OCI-LY3 (cell line): ENCODE data around the gene PAX6.

Source experiments
- H2AFZ ChIP-seq: fragments of 200-600, 300-600 bp; shearing (Covaris generic); 2 replicates; pipeline ENCODE4 v1.6.0; 2014; ENCODE audit warnings: antibody characterized with exemption, low read depth, low read length
- H3K27ac ChIP-seq: fragments of 200-600, 300-600 bp; sonication (generic); 2 replicates; pipeline ENCODE4 v1.5.1; 2014; ENCODE audit warnings: mild to moderate bottlenecking, low read length, moderate library complexity, mixed read lengths
- H3K27me3 ChIP-seq: fragments of 200-600, 300-600 bp; sonication (generic); 2 replicates; pipeline ENCODE4 v1.6.1; 2014; ENCODE audit warnings: low read depth, low read length, mixed read lengths
- H3K36me3 ChIP-seq: fragments of 200-600, 300-600 bp; sonication (generic); replicated peaks from 2 replicates; pipeline ENCODE3; 2014; ENCODE audit warnings: low read depth, low read length, mixed read lengths
- H3K4me1 ChIP-seq: fragments of 300-600, 200-600 bp; sonication (generic); 2 replicates; pipeline ENCODE4 v1.6.1; 2014; ENCODE audit warnings: low read length, mixed read lengths
- H3K4me2 ChIP-seq: fragments of 200-600, 300-600 bp; sonication (generic); 2 replicates; pipeline ENCODE4 v1.6.1; 2014; ENCODE audit warnings: low read length, mixed read lengths
- H3K4me3 ChIP-seq: fragments of 300-600, 200-600 bp; sonication (generic); 2 replicates; pipeline ENCODE4 v1.5.1; 2014; ENCODE audit warnings: antibody characterized with exemption, mild to moderate bottlenecking, low read length, moderate library complexity
- H3K79me2 ChIP-seq: fragments of 300-600, 200-600 bp; shearing (Covaris generic); 2 replicates; pipeline ENCODE4 v1.6.1; 2014; ENCODE audit warnings: mild to moderate bottlenecking, low read length, mixed read lengths
- H3K9ac ChIP-seq: fragments of 300-600, 200-600 bp; shearing (Covaris generic); 2 replicates; pipeline ENCODE4 v1.6.0; 2014; ENCODE audit warnings: mild to moderate bottlenecking, low read length, moderate library complexity
- H3K9me3 ChIP-seq: fragments of 200-600, 300-600 bp; shearing (Covaris generic); 2 replicates; pipeline ENCODE4 v1.6.1; 2014; ENCODE audit warnings: low read length, mixed read lengths; ENCODE audit not compliant: insufficient read depth
- H4K20me1 ChIP-seq: fragments of 200-600, 300-600 bp; sonication (generic); 2 replicates; pipeline ENCODE4 v1.6.1; 2016; ENCODE audit warnings: low read length, mixed read lengths; ENCODE audit not compliant: insufficient read depth
- CTCF ChIP-seq: fragments of 200-600, 300-600 bp; sonication (generic); IDR thresholded peaks from 2 replicates; pipeline ENCODE4 v1.5.1; 2014; ENCODE audit warnings: antibody characterized with exemption, low read length, low read depth
- EZH2phosphoT487 ChIP-seq: fragments of 200-600 bp; shearing (Covaris generic); IDR thresholded peaks from 2 replicates; pipeline ENCODE4 v1.6.1; 2018; ENCODE audit warnings: antibody characterized with exemption, mixed run types, low read depth

PAX6 gene

GRCh38 chr11:31810779-31811647 lies at the start of gene PAX6:
TSS of gene PAX6 (minus strand) at chr11:31811322. CDS start at chr11:31806411, 4,911 bp downstream.
- Histone ChIP-seq H2AFZ (no peak within 1 kb of the TSS), H3K27ac (no peak within 1 kb of the TSS), H3K9ac (no peak within 1 kb of the TSS), H3K9me3 (no peaks in the 10 kb centered on the region), H3K4me2 (no peak within 1 kb of the TSS), H4K20me1 (no peaks in the 10 kb centered on the region), H3K27me3 (no peaks in the 10 kb centered on the region; the same call in 1 of the 2 replicates), H3K4me3 (no peak within 1 kb of the TSS), H3K36me3 (no peaks in the 10 kb centered on the region), H3K79me2 (no peaks in the 10 kb centered on the region), H3K4me1 (no peaks in the 10 kb centered on the region)
- TF ChIP-seq CTCF (no peak), EZH2phosphoT487 (no peak)

GRCh38 chr11:31860391-31860790 lies 49.3 kb upstream of the PAX6 start:
- Histone ChIP-seq H3K9ac (no peak overlapping the region), H3K36me3 (no peaks in the 10 kb centered on the region), H3K9me3 (no peaks in the 10 kb centered on the region), H3K79me2 (no peaks in the 10 kb centered on the region), H3K27me3 (no peaks in the 10 kb centered on the region), H3K4me1 (no peaks in the 10 kb centered on the region), H3K4me2 (no peak overlapping the region), H2AFZ (no peak overlapping the region), H3K4me3 (no peak overlapping the region), H3K27ac (no peak overlapping the region), H4K20me1 (no peaks in the 10 kb centered on the region)
- TF ChIP-seq EZH2phosphoT487 (no peak), CTCF (no peak)

- TF ChIP-seq EZH2phosphoT487 (no peak), CTCF (no peak)
- Histone ChIP-seq H3K4me3 (no peak overlapping the region), H3K79me2 (no peaks in the 10 kb centered on the region), H3K4me2 (no peak overlapping the region), H3K36me3 (no peaks in the 10 kb centered on the region), H4K20me1 (no peaks in the 10 kb centered on the region), H3K27me3 (no peaks in the 10 kb centered on the region), H2AFZ (no peak overlapping the region), H3K27ac (no peak overlapping the region), H3K9ac (no peak overlapping the region), H3K4me1 (no peaks in the 10 kb centered on the region), H3K9me3 (no peaks in the 10 kb centered on the region)
Measured at GRCh38 chr11:31856248-31856647, 45.1 kb upstream of the PAX6 start.

- Histone ChIP-seq H3K79me2 (no peaks in the 10 kb centered on the region), H3K9me3 (no peaks in the 10 kb centered on the region), H3K9ac (no peak overlapping the region), H3K4me2 (no peak overlapping the region), H3K27me3 (no peaks in the 10 kb centered on the region), H3K27ac (no peak overlapping the region), H3K4me3 (no peak overlapping the region), H3K4me1 (no peaks in the 10 kb centered on the region), H2AFZ (no peak overlapping the region), H3K36me3 (no peaks in the 10 kb centered on the region), H4K20me1 (no peaks in the 10 kb centered on the region)
- TF ChIP-seq CTCF (no peak), EZH2phosphoT487 (no peak)
Measured at GRCh38 chr11:31855466-31855865, 44.3 kb upstream of the PAX6 start.
